OCI-LY7 (cell line): Measurements from ENCODE around the gene SMG6.

ENCODE experiments used
- EZH2phosphoT487 ChIP-seq: fragments of 200-600 bp; sonication (generic); IDR thresholded peaks from 2 replicates; pipeline ENCODE4 v1.6.1; 2018; ENCODE audit warnings: low read depth, borderline replicate concordance, mild to moderate bottlenecking, mixed run types, antibody characterized with exemption, low read length, moderate library complexity, mixed read lengths
- TF ChIP-seq, protein P1 (sequence below): fragments of 200-600 bp; sonication (generic); conservative IDR thresholded peaks from 2 replicates; pipeline ENCODE4 v1.5.1; 2014; ENCODE audit warnings: mild to moderate bottlenecking, antibody characterized with exemption, low read length, moderate library complexity, mixed read lengths

- TF ChIP-seq, protein P1, sequence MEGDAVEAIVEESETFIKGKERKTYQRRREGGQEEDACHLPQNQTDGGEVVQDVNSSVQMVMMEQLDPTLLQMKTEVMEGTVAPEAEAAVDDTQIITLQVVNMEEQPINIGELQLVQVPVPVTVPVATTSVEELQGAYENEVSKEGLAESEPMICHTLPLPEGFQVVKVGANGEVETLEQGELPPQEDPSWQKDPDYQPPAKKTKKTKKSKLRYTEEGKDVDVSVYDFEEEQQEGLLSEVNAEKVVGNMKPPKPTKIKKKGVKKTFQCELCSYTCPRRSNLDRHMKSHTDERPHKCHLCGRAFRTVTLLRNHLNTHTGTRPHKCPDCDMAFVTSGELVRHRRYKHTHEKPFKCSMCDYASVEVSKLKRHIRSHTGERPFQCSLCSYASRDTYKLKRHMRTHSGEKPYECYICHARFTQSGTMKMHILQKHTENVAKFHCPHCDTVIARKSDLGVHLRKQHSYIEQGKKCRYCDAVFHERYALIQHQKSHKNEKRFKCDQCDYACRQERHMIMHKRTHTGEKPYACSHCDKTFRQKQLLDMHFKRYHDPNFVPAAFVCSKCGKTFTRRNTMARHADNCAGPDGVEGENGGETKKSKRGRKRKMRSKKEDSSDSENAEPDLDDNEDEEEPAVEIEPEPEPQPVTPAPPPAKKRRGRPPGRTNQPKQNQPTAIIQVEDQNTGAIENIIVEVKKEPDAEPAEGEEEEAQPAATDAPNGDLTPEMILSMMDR = no peak
- no peak for TF ChIP-seq EZH2phosphoT487
These were observed 175.6 kb downstream of the SMG6 start for GRCh38 chr17:2128011-2128410.
